KMS-11 (cell line): ENCODE measurements around the gene ALG11.

Experiments
- H2AFZ ChIP-seq: fragments of 200-600 bp; sonication (generic); 2 replicates; pipeline ENCODE4 v1.6.1; 2016; ENCODE audit warnings: antibody characterized with exemption, mixed run types, low read depth
- H3K27ac ChIP-seq: fragments of 200-600 bp; sonication (generic); 2 replicates; pipeline ENCODE4 v1.6.1; 2016; ENCODE audit warnings: mild to moderate bottlenecking, mixed run types
- H3K27me3 ChIP-seq: fragments of 200-600 bp; sonication (generic); 2 replicates; pipeline ENCODE4 v1.6.1; 2017; ENCODE audit warnings: mild to moderate bottlenecking, low read depth, mixed run types, moderate library complexity; ENCODE audit not compliant: insufficient read depth
- H3K36me3 ChIP-seq: fragments of 200-600 bp; sonication (generic); 2 replicates; pipeline ENCODE4 v1.6.1; 2017; ENCODE audit warnings: mild to moderate bottlenecking, mixed run types; ENCODE audit not compliant: insufficient read depth
- H3K4me1 ChIP-seq: fragments of 200-600 bp; sonication (generic); 2 replicates; pipeline ENCODE4 v1.6.1; 2016; ENCODE audit warnings: mild to moderate bottlenecking, low read depth, mixed run types; ENCODE audit not compliant: poor library complexity, severe bottlenecking
- H3K4me2 ChIP-seq: fragments of 200-600 bp; sonication (generic); 2 replicates; pipeline ENCODE4 v1.7.0; 2016; ENCODE audit warnings: mild to moderate bottlenecking, mixed run types
- H3K4me3 ChIP-seq: fragments of 200-600 bp; sonication (generic); IDR thresholded peaks from 2 replicates; pipeline ENCODE4 v1.6.1; 2017; ENCODE audit warnings: low read depth, low read length, mixed read lengths; ENCODE audit not compliant: insufficient read depth
- H3K79me2 ChIP-seq: fragments of 200-600 bp; sonication (generic); 2 replicates; pipeline ENCODE4 v1.6.1; 2016; ENCODE audit warnings: low read depth, mixed run types; ENCODE audit not compliant: insufficient read depth
- H3K9ac ChIP-seq: fragments of 200-600 bp; sonication (generic); 2 replicates; pipeline ENCODE4 v1.6.1; 2016; ENCODE audit warnings: mild to moderate bottlenecking, mixed run types
- H4K20me1 ChIP-seq: fragments of 200-600 bp; sonication (generic); 2 replicates; pipeline ENCODE4 v1.6.1; 2016; ENCODE audit warnings: mild to moderate bottlenecking, mixed run types; ENCODE audit not compliant: insufficient read depth
- TF ChIP-seq, protein P1 (sequence below): fragments of 200-600 bp; sonication (generic); conservative IDR thresholded peaks from 2 replicates; pipeline ENCODE4 v1.6.1; 2017; ENCODE audit warnings: low read depth, mild to moderate bottlenecking, antibody characterized with exemption, low read length, moderate library complexity, mixed read lengths

ALG11 gene

DNA sequence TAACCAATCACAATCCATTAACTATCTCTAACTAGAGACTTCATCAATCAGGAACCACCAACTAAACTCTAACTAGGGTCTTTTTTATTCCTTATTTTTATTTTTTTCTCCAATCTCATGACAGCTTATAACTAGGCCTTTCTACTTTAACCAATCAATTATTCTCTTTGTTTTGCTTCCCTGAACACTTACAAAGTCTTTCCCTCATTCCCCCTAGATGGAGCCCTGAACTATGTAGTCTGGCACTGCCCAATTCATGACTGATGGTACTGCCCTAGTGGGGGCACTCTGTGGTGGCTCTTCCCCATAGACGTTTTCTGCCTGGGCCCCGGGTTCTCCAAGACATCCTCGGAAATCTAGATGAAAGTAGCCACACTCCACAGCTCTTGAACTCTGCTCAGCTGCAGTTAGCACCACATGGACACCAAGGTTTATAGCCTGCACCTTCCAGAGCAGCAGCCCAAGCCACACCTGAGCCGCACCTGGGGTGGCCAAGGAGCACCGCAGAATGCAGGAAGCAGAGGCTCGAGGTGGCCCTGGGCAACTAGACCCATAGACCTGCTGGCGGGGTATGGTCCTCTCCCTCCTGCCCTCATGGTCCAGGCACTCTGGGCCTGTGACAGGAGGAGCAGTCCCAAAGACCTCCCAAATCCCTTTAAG, 7.6 kb upstream of the ALG11 start:
- TF ChIP-seq, protein P1, sequence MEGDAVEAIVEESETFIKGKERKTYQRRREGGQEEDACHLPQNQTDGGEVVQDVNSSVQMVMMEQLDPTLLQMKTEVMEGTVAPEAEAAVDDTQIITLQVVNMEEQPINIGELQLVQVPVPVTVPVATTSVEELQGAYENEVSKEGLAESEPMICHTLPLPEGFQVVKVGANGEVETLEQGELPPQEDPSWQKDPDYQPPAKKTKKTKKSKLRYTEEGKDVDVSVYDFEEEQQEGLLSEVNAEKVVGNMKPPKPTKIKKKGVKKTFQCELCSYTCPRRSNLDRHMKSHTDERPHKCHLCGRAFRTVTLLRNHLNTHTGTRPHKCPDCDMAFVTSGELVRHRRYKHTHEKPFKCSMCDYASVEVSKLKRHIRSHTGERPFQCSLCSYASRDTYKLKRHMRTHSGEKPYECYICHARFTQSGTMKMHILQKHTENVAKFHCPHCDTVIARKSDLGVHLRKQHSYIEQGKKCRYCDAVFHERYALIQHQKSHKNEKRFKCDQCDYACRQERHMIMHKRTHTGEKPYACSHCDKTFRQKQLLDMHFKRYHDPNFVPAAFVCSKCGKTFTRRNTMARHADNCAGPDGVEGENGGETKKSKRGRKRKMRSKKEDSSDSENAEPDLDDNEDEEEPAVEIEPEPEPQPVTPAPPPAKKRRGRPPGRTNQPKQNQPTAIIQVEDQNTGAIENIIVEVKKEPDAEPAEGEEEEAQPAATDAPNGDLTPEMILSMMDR: no peak
- peaks cover 4% of the 10 kb centered on the region for H3K4me1 ChIP-seq
- no peaks in the 10 kb centered on the region for H3K27me3 ChIP-seq
- no peak overlapping the region for H3K9ac ChIP-seq
- H3K27ac ChIP-seq: no peak overlapping the region
- no peaks in the 10 kb centered on the region for H4K20me1 ChIP-seq
- no peaks in the 10 kb centered on the region for H3K79me2 ChIP-seq
- H2AFZ ChIP-seq: no peak overlapping the region
- no peak overlapping the region for H3K4me2 ChIP-seq
- no peak overlapping the region for H3K4me3 ChIP-seq
- no peaks in the 10 kb centered on the region for H3K36me3 ChIP-seq

- H3K9ac ChIP-seq: no peak overlapping the region
- H3K27ac ChIP-seq: no peak overlapping the region
- H3K4me1 ChIP-seq: peaks cover 4% of the 10 kb centered on the region
- H3K4me3 ChIP-seq: no peak overlapping the region
- no peaks in the 10 kb centered on the region for H3K27me3 ChIP-seq
- H3K79me2 ChIP-seq: no peaks in the 10 kb centered on the region
- TF ChIP-seq, protein P1: no peak
- H2AFZ ChIP-seq: no peak overlapping the region
- H3K4me2 ChIP-seq: no peak overlapping the region
- no peaks in the 10 kb centered on the region for H4K20me1 ChIP-seq
- H3K36me3 ChIP-seq: no peaks in the 10 kb centered on the region
These were observed 6.2 kb upstream of the ALG11 start for GRCh38 chr13:52005841-52006522.

DNA sequence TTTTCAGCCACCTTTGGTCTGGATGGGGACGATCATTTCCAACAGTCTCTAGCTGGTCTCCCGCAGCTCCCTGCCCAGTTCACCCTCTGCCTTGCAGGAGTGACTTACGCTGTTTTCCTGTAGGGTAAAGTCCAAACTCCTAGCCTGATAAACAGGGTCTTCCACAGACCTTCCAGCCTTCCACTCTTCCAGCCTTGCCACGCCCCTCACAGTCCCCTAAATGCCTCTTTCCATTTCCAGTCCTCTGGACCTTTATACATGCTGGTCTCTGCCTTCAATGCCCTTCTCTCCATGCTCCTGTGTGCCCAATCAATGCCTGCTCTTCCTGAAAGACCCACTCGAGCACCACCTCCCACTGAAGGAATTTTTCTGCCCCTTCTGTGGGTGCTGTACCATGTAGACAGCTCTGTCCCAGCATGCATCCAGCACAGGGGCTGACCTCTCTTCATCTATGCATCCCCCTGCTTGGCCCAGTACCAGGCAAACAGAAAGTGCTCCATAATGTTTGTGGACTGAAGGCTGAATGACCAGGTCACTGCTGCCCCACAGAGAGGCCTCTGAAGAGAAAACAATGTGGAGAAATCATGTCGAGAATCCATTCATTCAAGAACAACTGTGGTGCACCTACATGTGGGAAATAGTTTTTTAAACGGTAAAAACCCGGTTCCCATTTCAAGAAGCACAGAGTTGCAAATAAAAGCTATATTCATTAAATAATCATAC, 5.5 kb upstream of the ALG11 start:
- H4K20me1 ChIP-seq: no peaks in the 10 kb centered on the region
- H3K4me3 ChIP-seq: no peak overlapping the region
- no peak overlapping the region for H3K9ac ChIP-seq
- H3K79me2 ChIP-seq: no peaks in the 10 kb centered on the region
- H3K27ac ChIP-seq: no peak overlapping the region
- TF ChIP-seq, protein P1: no peak
- no peak overlapping the region for H3K4me2 ChIP-seq
- H3K27me3 ChIP-seq: no peaks in the 10 kb centered on the region
- H3K4me1 ChIP-seq: no peaks in the 10 kb centered on the region
- no peak overlapping the region for H2AFZ ChIP-seq
- H3K36me3 ChIP-seq: no peaks in the 10 kb centered on the region

DNA sequence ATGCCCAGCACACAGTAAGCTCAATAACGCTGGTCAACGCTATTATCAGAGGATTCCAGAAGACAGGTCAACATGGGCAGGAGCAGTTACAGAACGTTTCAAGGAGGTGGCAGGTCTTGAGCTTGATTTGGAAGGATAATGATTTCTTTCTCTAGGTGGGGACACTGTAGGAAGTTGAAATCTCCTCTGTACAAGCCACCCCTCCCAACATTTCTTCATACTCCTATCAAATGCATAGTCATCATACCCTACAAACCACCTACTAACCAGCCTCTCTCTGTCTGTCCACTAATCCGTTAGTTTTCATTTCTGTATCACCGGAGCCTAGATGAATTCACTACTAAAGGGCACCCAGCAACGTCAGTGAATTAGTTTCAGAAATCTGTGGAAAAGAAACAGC, 2.3 kb upstream of the ALG11 start:
- Histone ChIP-seq H3K36me3 (no peaks in the 10 kb centered on the region), H3K4me2 (no peak overlapping the region), H3K27me3 (no peaks in the 10 kb centered on the region), H3K79me2 (peaks cover 20% of the 10 kb centered on the region), H2AFZ (no peak overlapping the region), H3K4me3 (no peak overlapping the region), H3K4me1 (peaks cover 8% of the 10 kb centered on the region), H4K20me1 (no peaks in the 10 kb centered on the region), H3K27ac (no peak overlapping the region), H3K9ac (no peak overlapping the region)
- TF ChIP-seq, protein P1: no peak
